DMS79 treated with DMSO at 0.1 percent for 48 hours (cell line): ENCODE results near the gene CLDN9.

Source experiments
- DNase-seq: peaks from one replicate; lab custom pipeline; 2025; lab: John Stamatoyannopoulos, UW

Gene CLDN9

GRCh38 chr16:2996298-2996697 is 16.4 kb upstream of the CLDN9 start:
- no peak for DNase-seq

GRCh38 chr16:2999929-3000328 is 12.8 kb upstream of the CLDN9 start:
- DNase-seq: no peak

GRCh38 chr16:3000540-3000939 is 12.2 kb upstream of the CLDN9 start:
- DNase-seq: no peak

- no peak for DNase-seq
Measured at GRCh38 chr16:3001316-3001715, 11.4 kb upstream of the CLDN9 start.

- peak; percentile 96 for DNase-seq
Measured at GRCh38 chr16:3003582-3004270, 9.0 kb upstream of the CLDN9 start.

- DNase-seq: no peak
Measured at GRCh38 chr16:3004319-3004718, 8.4 kb upstream of the CLDN9 start.

GRCh38 chr16:3004781-3005284 is 7.9 kb upstream of the CLDN9 start:
- DNase-seq: peak; percentile 46

- DNase-seq: no peak
Measured at GRCh38 chr16:3007059-3007956, 5.4 kb upstream of the CLDN9 start.

- no peak for DNase-seq
Measured at GRCh38 chr16:3007957-3008689, 4.6 kb upstream of the CLDN9 start.

- DNase-seq: no peak
Measured at GRCh38 chr16:3008690-3009037, 4.1 kb upstream of the CLDN9 start.

GRCh38 chr16:3009568-3010390 is 2.9 kb upstream of the CLDN9 start:
- DNase-seq: no peak

- no peak for DNase-seq
Measured at GRCh38 chr16:3010510-3010909, 2.2 kb upstream of the CLDN9 start.

- DNase-seq: peak; percentile 87
Measured at GRCh38 chr16:3012246-3012645, 477 bp upstream of the CLDN9 start.

GRCh38 chr16:3013491-3013951 is 798 bp downstream of the CLDN9 start:
- no peak for DNase-seq

- no peak for DNase-seq
Measured at GRCh38 chr16:3013998-3014690, 1.4 kb downstream of the CLDN9 start.

GRCh38 chr16:3014971-3015370 is 2.2 kb downstream of the CLDN9 start:
- DNase-seq: no peak

- DNase-seq: no peak
Measured at GRCh38 chr16:3015865-3016521, 3.3 kb downstream of the CLDN9 start.

GRCh38 chr16:3017344-3017743 is 4.6 kb downstream of the CLDN9 start:
- DNase-seq: no peak

- no peak for DNase-seq
Measured at GRCh38 chr16:3017794-3018506, 5.2 kb downstream of the CLDN9 start, which contains the start of gene CLDN6. Gene CLDN6 (minus strand): TSS chr16:3018183. CDS start chr16:3016021, 2,162 bp downstream.
